Raji (cell line): ENCODE data around the gene BMPR1A.

ENCODE experiments used
- POLR2A ChIP-seq: IDR thresholded peaks from 2 replicates; pipeline ENCODE4 v1.6.1; 2011; ENCODE audit warnings: low read depth, low read length, control low read depth; ENCODE audit not compliant: insufficient read depth

The BMPR1A gene

GRCh38 chr10:86773498-86773897 lies 17.1 kb downstream of the BMPR1A start:
- TF ChIP-seq POLR2A: no peak

- no peak for TF ChIP-seq POLR2A
Observed at GRCh38 chr10:86775056-86775869, 18.8 kb downstream of the BMPR1A start.

GRCh38 chr10:86775870-86776180 lies 19.4 kb downstream of the BMPR1A start:
- TF ChIP-seq POLR2A: no peak

- no peak for TF ChIP-seq POLR2A
Observed at GRCh38 chr10:86779220-86780017, 23.0 kb downstream of the BMPR1A start.

- TF ChIP-seq POLR2A: no peak
Observed at GRCh38 chr10:86782701-86783418, 26.4 kb downstream of the BMPR1A start.

- TF ChIP-seq POLR2A: no peak
Observed at GRCh38 chr10:86785037-86785436, 28.6 kb downstream of the BMPR1A start.

- TF ChIP-seq POLR2A: no peak
Observed at GRCh38 chr10:86785968-86786367, 29.5 kb downstream of the BMPR1A start.

GRCh38 chr10:86786368-86786767 lies 29.9 kb downstream of the BMPR1A start:
- no peak for TF ChIP-seq POLR2A

GRCh38 chr10:86790394-86790793 lies 34.0 kb downstream of the BMPR1A start:
- TF ChIP-seq POLR2A: no peak

- no peak for TF ChIP-seq POLR2A
Observed at GRCh38 chr10:86792461-86793167, 36.2 kb downstream of the BMPR1A start.

GRCh38 chr10:86793696-86794095 lies 37.3 kb downstream of the BMPR1A start:
- no peak for TF ChIP-seq POLR2A

- TF ChIP-seq POLR2A: no peak
Observed at GRCh38 chr10:86795353-86795752, 38.9 kb downstream of the BMPR1A start.

- no peak for TF ChIP-seq POLR2A
Observed at GRCh38 chr10:86798025-86798424, 41.6 kb downstream of the BMPR1A start.

- TF ChIP-seq POLR2A: no peak
Observed at GRCh38 chr10:86798611-86799010, 42.2 kb downstream of the BMPR1A start.
